ENCODE data around the gene GULP1. TPM values are rescaled to one million over a fixed set of nuclear protein-coding genes. Genes with fewer than 3 reads are reported as not detected.

The GULP1 gene
- total RNA-seq, 1 experiment from 2014 or later: 76.0 TPM

DNA sequence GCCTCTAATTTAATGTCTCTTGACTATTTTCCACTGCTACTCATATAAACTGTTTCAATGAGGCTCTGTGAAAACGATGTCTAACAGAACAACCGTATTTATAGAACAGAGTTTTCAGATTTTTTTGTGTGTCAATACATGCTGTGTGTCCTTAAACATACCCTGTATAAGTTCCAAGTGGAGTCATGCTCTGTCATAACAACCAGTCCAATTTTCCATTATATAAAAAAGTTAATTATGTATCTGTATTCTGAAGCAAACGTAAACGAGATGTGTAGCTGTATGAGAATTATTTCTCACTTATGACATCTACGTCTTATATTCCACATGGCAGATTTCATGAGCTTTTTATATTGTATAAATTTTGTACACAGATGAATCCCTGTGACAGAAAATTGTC is 13.9 kb upstream of the GULP1 start (continued):
- TF ChIP-seq, protein P1, sequence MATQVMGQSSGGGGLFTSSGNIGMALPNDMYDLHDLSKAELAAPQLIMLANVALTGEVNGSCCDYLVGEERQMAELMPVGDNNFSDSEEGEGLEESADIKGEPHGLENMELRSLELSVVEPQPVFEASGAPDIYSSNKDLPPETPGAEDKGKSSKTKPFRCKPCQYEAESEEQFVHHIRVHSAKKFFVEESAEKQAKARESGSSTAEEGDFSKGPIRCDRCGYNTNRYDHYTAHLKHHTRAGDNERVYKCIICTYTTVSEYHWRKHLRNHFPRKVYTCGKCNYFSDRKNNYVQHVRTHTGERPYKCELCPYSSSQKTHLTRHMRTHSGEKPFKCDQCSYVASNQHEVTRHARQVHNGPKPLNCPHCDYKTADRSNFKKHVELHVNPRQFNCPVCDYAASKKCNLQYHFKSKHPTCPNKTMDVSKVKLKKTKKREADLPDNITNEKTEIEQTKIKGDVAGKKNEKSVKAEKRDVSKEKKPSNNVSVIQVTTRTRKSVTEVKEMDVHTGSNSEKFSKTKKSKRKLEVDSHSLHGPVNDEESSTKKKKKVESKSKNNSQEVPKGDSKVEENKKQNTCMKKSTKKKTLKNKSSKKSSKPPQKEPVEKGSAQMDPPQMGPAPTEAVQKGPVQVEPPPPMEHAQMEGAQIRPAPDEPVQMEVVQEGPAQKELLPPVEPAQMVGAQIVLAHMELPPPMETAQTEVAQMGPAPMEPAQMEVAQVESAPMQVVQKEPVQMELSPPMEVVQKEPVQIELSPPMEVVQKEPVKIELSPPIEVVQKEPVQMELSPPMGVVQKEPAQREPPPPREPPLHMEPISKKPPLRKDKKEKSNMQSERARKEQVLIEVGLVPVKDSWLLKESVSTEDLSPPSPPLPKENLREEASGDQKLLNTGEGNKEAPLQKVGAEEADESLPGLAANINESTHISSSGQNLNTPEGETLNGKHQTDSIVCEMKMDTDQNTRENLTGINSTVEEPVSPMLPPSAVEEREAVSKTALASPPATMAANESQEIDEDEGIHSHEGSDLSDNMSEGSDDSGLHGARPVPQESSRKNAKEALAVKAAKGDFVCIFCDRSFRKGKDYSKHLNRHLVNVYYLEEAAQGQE (IDR thresholded peaks at IDR 0.05; ENCODE audit: low read depth): no peak
- TF ChIP-seq, protein P2, sequence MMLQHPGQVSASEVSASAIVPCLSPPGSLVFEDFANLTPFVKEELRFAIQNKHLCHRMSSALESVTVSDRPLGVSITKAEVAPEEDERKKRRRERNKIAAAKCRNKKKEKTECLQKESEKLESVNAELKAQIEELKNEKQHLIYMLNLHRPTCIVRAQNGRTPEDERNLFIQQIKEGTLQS (IDR thresholded peaks at IDR 0.05): no peak
- no peak for TF ChIP-seq CEBPB (IDR thresholded peaks at IDR 0.05; ENCODE audit: low read depth)
- TF ChIP-seq EGR1 (IDR thresholded peaks at IDR 0.05; ENCODE audit: low read depth): no peak

DNA sequence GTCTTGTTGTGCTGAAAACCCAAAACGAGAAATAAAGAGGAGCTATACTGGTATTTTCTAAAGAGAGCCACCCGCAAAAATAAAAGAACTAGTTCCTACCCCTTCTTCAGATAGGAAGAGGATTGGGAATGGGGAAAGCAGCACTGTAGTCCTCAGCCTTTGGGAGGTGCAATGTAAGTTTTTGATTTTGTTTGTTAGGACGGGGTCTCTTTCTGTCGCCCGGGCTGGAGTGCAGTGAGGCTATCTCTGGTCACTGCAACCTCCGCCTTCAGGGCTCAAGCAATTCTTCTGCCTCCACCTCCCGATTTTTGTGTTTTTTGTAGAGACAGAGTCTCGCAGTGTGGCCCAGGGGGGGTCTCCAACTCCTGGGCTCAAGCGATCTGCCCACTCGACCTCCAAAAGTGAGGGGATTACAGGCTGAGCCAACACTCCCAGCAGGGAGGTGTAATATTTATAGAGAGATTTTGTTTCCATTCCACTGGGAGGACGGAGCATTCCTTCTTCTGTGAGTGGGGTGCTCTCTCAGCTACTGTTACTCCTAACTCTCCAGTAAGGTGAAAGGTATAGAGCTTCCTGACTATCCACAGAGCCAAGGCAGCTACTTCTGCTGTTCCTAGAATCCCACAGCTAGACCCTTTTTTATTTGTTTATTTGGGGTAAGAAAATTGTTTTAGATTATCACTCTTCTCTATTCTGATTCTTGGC is 13.1 kb upstream of the GULP1 start:
- H3K4me2 ChIP-seq (ENCODE audit: low read length): no peak overlapping the region
- H3K27ac ChIP-seq (ENCODE audit: low read depth, low read length): no peak overlapping the region
- H4K20me1 ChIP-seq (ENCODE audit: insufficient read depth): no peaks in the 10 kb centered on the region
- RAD21 ChIA-PET (ENCODE audit: low non-redundant PET in 1 of 2, low total read pairs in 2 of 2, uncharacterized antibody in 2 of 2, unreplicated experiment in 2 of 2): no interaction called here
- no peak overlapping the region for H2AFZ ChIP-seq (ENCODE audit: low read depth, low read length, poor library complexity, severe bottlenecking)
- no peaks in the 10 kb centered on the region for H3K9me3 ChIP-seq (ENCODE audit: control insufficient read depth in 1 of 2, insufficient read depth in 1 of 2, low read depth in 1 of 2, low read length in 2 of 2)
- intact Hi-C loops (cut with micrococcal nuclease): no loop called here
- POLR2A ChIA-PET: interaction anchor here (2.1 kb wide), 1 partner anchor 15 kb away, joined by 10 read pairs; no protein-coding TSS in a partner anchor
- no peaks in the 10 kb centered on the region for H3K4me1 ChIP-seq (ENCODE audit: control insufficient read depth in 1 of 2, insufficient read depth in 2 of 2, low read length in 2 of 2)
- H3K9me2 ChIP-seq (ENCODE audit: insufficient read depth): no peaks in the 10 kb centered on the region
- no peak overlapping the region for H3K9ac ChIP-seq (ENCODE audit: low read length)
- H3K36me3 ChIP-seq (ENCODE audit: control insufficient read depth in 1 of 2, insufficient read depth in 2 of 2, low read length in 2 of 2): no peaks in the 10 kb centered on the region
- no TSS peak for BruUV-seq (replicated peaks)
- no peaks in the 10 kb centered on the region for H3K79me2 ChIP-seq (ENCODE audit: insufficient read depth, low read length)
- CTCF ChIA-PET: no interaction called here
- ATAC-seq: no peak
- DNase-seq (ENCODE audit: low read depth, low spot score): no peak
- no peaks in the 10 kb centered on the region for H3K27me3 ChIP-seq (ENCODE audit: insufficient read depth, low read length)
- H3K4me3 ChIP-seq (replicated peaks in 1 of 2; ENCODE audit: low read depth in 1 of 2, low read length in 2 of 2): no peak overlapping the region
- no peak for TF ChIP-seq YY1 (IDR thresholded peaks at IDR 0.05; ENCODE audit: extremely low read depth, insufficient replicate concordance, low read depth, low read length)
- TF ChIP-seq, protein P1 (IDR thresholded peaks at IDR 0.05; ENCODE audit: low read depth): no peak
- TF ChIP-seq, protein P3, sequence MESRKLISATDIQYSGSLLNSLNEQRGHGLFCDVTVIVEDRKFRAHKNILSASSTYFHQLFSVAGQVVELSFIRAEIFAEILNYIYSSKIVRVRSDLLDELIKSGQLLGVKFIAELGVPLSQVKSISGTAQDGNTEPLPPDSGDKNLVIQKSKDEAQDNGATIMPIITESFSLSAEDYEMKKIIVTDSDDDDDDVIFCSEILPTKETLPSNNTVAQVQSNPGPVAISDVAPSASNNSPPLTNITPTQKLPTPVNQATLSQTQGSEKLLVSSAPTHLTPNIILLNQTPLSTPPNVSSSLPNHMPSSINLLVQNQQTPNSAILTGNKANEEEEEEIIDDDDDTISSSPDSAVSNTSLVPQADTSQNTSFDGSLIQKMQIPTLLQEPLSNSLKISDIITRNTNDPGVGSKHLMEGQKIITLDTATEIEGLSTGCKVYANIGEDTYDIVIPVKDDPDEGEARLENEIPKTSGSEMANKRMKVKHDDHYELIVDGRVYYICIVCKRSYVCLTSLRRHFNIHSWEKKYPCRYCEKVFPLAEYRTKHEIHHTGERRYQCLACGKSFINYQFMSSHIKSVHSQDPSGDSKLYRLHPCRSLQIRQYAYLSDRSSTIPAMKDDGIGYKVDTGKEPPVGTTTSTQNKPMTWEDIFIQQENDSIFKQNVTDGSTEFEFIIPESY (IDR thresholded peaks at IDR 0.05; ENCODE audit: extremely low read depth, insufficient replicate concordance, low read length): no peak
- no peak for TF ChIP-seq ELF1 (IDR thresholded peaks at IDR 0.05; ENCODE audit: borderline replicate concordance, low read depth)
- no peak for TF ChIP-seq TCF7L2 (IDR thresholded peaks at IDR 0.05; ENCODE audit: borderline replicate concordance, extremely low read depth, insufficient read depth, insufficient read length)
- no peak for TF ChIP-seq POLR2A (IDR thresholded peaks at IDR 0.05; ENCODE audit: borderline replicate concordance, extremely low read depth, insufficient read depth, insufficient read length)
- no peak for TF ChIP-seq RAD21 (IDR thresholded peaks at IDR 0.05; ENCODE audit: low read depth)
- TF ChIP-seq, protein P4, sequence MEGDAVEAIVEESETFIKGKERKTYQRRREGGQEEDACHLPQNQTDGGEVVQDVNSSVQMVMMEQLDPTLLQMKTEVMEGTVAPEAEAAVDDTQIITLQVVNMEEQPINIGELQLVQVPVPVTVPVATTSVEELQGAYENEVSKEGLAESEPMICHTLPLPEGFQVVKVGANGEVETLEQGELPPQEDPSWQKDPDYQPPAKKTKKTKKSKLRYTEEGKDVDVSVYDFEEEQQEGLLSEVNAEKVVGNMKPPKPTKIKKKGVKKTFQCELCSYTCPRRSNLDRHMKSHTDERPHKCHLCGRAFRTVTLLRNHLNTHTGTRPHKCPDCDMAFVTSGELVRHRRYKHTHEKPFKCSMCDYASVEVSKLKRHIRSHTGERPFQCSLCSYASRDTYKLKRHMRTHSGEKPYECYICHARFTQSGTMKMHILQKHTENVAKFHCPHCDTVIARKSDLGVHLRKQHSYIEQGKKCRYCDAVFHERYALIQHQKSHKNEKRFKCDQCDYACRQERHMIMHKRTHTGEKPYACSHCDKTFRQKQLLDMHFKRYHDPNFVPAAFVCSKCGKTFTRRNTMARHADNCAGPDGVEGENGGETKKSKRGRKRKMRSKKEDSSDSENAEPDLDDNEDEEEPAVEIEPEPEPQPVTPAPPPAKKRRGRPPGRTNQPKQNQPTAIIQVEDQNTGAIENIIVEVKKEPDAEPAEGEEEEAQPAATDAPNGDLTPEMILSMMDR (IDR thresholded peaks at IDR 0.05 in 2 of 3, conservative IDR thresholded peaks at IDR 0.05 in 1 of 3; ENCODE audit: borderline replicate concordance in 1 of 3, insufficient read depth in 1 of 3, low read depth in 2 of 3, low read length in 2 of 3): no peak
